Tibial nerve (tissue), 3 donors: ENCODE measurements around the gene CDH13.

Source experiments
- CTCF ChIP-seq, 5 experiments: fragments of 200-600 bp in 3 of 5; fragments of 450-650 bp in 2 of 5; sonication (generic) in 3 of 5; IDR thresholded peaks; one replicate each; pipeline ENCODE4 v1.5.1; 2016 to 2019; ENCODE audit warnings: antibody characterized with exemption in 5 of 5, mild to moderate bottlenecking in 3 of 5, moderate library complexity in 2 of 5
- POLR2A ChIP-seq, 2 donors: fragments of 450-650 bp; IDR thresholded peaks; one replicate each; pipeline ENCODE4 v1.6.1; 2017; ENCODE audit warnings: antibody characterized with exemption in 2 of 2, mild to moderate bottlenecking in 2 of 2, moderate library complexity in 2 of 2

- no peak for TF ChIP-seq POLR2A (IDR thresholded peaks at IDR 0.05)
- no peak for TF ChIP-seq CTCF (IDR thresholded peaks at IDR 0.05)
Measured at GRCh38 chr16:82701442-82701955, 74.7 kb downstream of the CDH13 start.
